Fibroblast of skin of back (primary cell): ENCODE measurements around the gene CHRNB2.

Source experiments
- DNase-seq: peaks from one replicate; pipeline ENCODE4 v3.0.0-alpha.2; 2013

CHRNB2 gene

DNA sequence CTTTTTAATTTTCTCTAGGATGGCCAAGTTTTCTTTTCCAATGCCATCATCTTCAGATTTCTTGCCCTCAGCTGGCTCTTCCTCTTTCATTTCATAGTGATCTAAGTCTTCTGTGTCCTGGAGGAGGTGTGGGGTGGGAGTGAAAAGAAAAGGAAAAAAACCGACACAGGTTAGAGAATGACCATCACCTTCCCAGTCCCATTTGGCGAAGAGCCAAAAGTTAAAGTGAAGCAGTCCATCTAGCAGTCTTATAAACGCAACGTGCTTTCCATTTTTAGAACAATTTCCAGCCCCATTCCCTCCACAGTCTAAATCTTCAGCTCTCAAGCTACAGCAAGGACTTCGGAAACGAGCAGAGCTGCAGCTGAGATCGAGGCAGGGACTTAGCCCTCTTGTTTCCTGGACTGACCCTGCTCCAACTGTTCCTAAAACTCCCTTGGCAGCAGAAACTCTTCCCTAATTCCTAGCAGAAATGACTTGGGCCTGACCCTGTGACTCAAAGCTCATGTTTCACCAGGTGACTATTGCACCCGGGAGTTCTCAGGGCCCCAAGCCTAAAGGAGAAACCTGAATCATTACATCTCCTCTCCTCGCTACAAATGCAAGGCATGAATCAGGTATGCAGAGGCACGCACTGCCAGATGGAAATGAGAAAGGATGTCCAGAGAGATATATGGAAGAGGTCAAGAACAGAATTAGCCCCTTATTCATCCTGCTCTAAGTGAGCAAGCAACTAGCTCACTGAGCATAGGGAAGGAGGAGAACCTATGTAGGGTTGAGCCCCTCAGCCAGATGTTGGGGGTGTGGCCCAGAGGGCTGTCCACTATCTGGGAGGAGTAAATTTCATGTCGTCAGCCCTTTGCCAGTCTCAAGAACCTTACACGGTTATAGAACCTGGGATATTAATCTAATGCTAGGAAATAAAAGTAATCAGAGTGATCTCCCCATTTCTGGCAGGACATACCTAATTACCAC is 14.2 kb upstream of the CHRNB2 start:
- no peak for DNase-seq

DNA sequence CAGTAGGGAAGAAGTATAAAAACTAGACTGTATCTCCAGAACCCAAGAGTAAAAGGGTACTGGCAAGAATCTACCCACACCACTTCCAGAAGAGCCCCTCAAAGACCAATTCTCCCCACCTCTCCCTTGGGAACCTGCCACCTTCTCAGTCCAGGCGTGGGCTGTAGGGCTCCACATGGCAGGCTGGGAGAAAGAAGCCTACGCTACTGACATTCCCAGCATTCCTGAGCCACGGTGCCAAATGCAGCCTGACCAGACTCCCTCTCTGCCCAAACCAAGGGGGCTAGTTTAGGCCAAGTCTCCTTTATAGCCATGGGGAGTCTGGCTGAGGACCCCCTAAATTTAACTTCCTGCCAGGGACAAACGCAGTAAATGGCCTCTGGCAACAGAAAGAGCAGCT is 11.2 kb upstream of the CHRNB2 start:
- peak; percentile 32 for DNase-seq

DNA sequence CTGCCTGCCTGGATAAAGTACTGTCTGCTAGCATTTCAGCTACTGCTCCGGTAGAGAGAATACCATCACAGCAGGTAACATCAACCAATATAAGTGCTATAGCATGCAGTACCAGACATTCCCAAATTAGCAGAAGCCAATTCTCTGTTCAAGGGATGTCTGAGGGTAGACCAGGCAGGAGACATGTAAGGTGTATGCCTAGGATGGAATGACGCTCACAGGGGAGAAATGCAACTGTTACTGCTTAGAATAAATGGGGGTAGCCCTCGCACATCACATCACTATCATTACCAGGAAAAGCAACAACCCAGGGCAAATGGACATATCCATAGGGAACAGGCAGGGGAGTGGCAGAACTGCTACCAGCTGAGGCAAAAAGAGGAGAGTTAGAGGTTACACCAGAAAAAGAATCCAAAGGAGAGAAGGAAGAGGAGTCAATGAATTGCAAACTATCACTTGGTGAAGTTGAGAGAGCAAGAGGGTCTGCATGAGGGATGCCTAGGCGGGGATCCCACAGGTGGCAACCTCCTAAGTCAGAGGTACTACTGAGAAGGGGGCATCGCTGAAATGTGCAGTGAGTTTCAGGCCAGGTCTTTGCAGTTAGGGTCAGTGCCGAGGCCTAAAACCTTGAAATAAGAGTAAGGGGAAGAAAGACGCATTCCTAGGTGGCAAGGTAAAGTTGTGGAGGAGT is 10.2 kb upstream of the CHRNB2 start:
- DNase-seq, result no peak

DNA sequence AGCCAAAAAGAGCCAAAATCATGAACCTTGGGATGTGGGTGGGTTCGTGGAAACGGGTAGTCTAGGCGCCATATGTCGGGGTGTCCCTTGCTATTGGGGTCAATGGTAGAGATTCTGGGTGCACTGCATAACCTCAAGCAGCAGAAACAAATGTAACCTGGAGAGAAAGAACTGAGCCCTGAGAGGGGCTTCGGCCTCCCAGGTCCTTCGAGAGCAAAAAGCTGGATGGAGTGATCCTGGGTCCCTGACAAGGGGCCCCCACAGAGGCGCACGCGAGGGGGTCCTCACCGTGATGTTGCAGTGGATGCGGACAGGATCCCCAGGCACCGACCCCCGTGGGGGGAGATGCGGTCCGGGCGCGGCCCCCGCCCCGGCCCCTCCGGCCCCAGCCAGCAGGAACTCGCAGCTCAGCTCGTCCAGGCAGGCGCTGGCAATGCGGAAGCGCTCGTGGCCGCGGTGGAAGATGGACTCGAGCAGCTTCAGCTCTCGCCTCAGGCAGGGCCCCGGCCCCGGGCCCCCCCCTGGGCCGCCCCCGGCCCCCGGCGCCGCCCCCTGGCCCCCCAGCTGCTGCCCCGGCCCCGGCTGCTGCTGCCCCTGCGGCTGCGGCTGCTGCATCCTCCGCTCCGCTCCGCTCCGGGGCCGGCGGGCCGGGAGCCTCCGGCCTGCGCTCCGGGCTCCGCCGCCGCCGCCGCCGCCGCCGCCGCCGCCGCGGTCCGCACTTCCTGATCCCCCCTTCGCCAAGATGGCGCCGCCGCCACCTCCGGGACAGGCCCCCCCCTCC is 9.4 kb upstream of the CHRNB2 start, which contains the start of gene UBE2Q1:
Gene UBE2Q1 (minus strand): TSS at position 724 of the 781 bp plus-strand sequence. CDS start 109 bp downstream, at position 615.
- DNase-seq, result peak; percentile 22

DNA sequence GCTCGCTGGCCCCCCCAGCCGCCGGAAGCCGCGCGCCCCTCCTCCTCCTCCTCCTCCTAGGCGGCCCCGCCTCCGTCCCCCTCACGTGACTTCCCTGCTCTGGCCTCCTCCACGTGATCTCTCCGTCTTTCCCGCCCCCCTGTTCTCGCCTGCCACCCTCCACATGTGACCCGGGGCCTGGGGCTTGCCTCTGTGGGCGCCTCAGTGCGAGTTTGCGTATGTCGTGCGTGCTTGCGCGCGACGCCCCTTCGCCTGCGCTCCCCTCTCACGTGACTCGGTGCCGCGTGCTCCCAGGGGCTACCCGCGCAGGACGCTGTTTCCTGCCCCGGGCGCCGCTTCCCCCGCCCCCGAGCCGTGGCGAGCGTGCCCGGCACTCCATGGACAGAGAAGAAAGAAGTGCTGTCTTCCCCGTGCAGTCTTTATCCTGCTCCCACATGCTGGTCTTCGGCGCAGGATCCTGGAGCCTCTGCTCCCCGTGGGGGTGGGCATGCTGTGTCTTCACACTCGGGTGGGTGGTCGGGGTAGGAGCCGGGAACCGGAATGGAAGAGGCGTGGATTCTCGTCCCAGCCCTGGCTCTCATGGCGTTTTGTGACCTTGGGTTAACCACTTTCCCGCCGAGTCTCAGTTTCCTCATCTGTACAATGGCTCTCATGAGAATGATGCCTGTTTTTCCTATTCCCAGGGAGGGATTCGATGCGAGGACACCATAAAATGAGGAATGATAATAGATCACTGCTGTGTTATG is 8.7 kb upstream of the CHRNB2 start:
- peak; percentile 98 for DNase-seq

DNA sequence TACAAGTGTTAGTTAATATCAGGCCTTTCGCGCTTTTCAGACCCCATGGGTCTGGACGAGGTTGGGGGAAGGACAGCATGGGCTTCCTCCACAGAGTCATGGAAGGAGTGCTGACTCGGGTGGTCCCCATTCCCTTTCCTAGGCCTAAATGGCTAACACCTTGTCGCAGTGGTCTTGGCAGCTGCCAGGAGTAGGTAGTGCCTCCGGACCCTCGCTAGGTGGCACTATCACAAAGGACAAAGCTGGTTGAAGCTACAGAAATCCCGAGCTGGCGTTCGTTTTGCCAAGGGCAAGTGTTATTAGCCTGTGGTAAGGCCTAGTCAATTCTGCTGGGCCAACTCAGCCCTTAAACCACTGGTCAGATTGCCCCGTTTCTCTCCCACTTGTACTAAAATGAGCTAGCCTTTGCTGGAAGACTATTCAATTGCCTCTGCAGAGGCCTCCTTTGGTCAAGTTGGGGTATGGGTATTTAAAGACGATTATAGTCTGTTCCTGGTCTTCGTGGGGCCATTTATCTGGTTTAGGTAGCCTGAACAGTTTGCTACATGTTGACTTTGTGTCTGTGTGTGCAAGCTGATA is 8.0 kb upstream of the CHRNB2 start:
- DNase-seq, result peak; percentile 88

DNA sequence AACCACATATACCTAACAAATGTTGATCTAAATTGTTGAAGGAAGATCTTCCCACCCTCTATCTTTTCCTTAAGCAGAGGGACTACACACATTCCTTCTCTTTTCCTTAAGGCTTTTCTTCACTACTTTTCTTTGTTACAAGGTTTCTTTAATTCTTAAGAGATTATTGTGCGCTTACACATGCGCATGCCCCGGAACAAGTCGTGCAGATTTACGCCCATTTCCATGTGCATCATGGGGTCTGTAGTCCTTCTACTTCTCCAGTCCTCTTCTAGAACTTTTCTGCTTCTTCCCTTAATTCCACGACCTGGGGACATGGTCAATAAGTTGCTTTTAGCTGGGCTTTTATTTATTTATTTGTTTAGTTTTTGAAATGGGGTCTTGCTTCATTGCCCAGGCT is 1.7 kb upstream of the CHRNB2 start:
- no peak for DNase-seq

DNA sequence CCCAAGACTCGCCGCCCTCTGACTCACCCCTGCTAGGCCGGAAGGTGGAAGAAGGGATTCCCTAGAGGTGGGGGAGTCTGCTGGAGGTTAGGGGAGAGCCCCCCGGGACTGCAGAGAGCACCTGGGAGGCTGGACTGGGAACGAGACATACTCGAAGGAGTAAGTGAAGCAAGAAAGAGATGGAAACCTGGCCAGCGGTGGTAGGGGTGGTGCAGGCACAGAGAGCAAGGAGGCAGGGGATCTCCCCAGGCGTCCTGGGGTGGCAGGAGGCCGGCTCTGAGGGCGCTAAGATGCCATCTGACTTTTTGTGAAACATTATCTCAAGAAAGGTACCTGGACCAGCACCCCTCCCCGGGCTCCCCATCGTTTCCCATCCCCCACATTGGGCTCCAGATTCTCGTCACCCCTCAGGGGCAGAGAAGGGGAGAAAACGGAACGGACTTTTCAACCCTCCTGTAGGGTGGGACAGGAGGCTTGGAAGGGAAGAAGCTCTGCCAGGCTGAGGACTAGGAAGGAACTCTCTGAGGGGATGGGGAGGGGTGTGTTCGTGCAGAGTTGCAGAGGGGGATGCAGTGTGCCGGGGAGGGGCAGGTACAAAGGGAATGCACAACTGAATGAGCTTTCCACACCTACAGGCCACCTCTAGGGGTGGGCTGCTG is 708 bp downstream of the CHRNB2 start:
- DNase-seq, result no peak

DNA sequence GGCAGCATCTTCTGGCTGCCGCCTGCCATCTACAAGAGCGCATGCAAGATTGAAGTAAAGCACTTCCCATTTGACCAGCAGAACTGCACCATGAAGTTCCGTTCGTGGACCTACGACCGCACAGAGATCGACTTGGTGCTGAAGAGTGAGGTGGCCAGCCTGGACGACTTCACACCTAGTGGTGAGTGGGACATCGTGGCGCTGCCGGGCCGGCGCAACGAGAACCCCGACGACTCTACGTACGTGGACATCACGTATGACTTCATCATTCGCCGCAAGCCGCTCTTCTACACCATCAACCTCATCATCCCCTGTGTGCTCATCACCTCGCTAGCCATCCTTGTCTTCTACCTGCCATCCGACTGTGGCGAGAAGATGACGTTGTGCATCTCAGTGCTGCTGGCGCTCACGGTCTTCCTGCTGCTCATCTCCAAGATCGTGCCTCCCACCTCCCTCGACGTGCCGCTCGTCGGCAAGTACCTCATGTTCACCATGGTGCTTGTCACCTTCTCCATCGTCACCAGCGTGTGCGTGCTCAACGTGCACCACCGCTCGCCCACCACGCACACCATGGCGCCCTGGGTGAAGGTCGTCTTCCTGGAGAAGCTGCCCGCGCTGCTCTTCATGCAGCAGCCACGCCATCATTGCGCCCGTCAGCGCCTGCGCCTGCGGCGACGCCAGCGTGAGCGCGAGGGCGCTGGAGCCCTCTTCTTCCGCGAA is 3.8 kb downstream of the CHRNB2 start:
- DNase-seq, result no peak

DNA sequence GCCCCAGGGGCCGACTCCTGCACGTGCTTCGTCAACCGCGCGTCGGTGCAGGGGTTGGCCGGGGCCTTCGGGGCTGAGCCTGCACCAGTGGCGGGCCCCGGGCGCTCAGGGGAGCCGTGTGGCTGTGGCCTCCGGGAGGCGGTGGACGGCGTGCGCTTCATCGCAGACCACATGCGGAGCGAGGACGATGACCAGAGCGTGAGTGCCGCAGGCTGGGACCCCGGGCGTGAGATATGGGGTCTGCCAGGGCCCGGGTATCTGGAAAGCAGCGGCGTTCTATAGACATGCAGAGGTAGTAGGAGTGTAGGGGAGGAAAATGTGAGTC is 4.3 kb downstream of the CHRNB2 start:
- DNase-seq, result no peak

DNA sequence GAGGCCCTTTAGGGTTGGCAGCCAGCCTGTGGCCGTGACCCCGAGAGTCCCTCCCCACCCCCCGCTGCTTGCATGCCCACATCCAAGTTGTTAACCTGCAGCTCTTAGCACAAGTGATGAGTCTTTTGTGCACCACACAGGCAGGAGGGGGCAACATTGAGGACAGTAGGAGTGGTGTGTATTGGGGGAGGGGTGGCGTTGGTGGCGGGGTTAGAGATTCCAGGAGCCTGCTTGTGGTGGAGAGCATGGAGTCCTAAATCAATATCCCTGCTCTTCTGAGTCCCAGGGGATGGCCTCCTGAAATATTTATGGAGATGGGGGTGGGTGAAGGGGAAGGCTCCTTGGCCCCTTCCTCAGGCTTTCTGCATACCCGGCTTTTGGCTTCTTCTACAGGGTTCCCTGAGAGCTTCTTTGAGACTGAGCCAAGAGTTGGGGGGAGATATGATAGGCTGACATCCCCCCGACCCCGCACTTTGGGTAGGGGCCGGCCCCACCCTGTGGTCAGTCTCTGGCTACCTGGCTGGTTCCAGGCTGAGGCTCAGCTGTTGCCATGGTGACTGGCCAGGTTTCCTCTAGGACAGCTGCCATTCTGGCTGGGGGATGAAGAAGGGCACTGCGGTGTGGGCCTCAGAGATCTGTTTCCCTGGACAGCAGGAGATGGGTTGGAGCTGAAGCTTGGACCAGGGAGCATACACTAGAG is 5.0 kb downstream of the CHRNB2 start:
- no peak for DNase-seq

DNA sequence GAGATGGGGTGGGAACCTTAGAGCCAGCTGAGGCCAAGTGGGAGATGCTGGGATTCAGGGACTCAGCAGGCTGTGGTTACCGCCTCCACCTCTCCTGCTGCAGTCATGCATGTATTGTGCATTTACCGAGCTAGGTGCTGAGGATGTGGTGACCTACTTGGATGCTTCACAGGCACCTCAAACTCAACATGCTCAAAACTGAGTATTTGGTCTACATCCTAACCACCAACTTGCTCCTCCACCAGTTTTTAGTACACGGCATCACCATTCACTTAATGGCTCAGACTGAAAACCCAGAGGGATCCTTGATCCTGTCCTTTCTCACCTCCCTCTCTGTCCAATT is 5.6 kb downstream of the CHRNB2 start:
- DNase-seq, result no peak

DNA sequence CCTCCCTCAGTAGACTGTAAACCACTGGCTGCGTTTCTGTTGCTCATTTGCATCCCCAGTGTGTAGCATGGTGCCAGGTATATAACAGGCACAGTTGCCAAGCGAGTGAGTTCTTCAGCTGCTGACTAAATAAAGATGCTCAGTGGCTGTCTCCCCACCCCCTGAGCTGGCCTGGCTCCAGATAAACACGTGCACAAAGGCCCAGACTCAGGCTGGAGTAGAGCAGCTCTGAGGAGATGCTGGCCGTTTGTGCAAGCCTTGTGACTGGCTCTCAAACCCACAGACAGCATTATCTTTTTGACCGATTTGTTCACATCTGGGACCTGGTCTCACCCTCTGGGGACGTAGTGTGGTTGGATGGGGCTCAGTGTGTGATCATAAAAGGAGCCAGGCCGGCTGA is 7.1 kb downstream of the CHRNB2 start:
- peak; percentile 13 for DNase-seq

DNA sequence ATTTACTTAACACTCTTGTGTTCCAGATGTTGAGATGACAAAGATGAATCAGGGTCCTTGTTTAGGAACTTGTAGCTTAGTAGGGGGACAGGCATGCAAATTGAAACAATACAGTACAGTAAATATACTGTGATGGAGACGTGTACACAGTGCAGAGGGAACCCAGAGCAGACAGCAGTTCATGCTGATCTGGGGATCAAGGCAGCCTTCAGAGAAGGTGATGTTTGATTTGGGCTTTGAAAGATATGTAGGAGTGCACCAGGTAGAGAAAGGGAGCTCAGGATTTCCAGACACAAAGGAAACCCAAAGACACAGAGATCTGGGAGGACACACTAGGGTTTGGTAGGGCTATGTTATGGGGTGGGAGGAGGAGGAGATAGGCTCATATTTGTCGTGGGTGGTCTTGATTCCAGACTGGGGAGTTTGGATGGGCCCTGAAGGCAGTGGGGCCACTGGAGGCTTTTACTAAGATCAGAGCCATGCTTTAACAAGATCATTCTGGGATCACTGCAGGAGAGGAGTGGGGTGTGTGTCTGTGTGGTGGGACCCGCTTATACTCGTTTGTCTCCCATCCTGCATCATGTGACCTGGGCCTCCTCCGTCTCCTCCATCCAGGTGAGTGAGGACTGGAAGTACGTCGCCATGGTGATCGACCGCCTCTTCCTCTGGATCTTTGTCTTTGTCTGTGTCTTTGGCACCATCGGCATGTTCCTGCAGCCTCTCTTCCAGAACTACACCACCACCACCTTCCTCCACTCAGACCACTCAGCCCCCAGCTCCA is 7.8 kb downstream of the CHRNB2 start:
- DNase-seq, result no peak

DNA sequence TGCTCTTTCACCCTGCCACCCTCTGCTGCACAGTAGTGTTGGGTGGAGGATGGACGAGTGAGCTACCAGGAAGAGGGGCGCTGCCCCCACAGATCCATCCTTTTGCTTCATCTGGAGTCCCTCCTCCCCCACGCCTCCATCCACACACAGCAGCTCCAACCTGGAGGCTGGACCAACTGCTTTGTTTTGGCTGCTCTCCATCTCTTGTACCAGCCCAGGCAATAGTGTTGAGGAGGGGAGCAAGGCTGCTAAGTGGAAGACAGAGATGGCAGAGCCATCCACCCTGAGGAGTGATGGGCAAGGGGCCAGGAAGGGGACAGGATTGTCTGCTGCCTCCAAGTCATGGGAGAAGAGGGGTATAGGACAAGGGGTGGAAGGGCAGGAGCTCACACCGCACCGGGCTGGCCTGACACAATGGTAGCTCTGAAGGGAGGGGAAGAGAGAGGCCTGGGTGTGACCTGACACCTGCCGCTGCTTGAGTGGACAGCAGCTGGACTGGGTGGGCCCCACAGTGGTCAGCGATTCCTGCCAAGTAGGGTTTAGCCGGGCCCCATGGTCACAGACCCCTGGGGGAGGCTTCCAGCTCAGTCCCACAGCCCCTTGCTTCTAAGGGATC is 8.5 kb downstream of the CHRNB2 start:
- DNase-seq, result no peak

DNA sequence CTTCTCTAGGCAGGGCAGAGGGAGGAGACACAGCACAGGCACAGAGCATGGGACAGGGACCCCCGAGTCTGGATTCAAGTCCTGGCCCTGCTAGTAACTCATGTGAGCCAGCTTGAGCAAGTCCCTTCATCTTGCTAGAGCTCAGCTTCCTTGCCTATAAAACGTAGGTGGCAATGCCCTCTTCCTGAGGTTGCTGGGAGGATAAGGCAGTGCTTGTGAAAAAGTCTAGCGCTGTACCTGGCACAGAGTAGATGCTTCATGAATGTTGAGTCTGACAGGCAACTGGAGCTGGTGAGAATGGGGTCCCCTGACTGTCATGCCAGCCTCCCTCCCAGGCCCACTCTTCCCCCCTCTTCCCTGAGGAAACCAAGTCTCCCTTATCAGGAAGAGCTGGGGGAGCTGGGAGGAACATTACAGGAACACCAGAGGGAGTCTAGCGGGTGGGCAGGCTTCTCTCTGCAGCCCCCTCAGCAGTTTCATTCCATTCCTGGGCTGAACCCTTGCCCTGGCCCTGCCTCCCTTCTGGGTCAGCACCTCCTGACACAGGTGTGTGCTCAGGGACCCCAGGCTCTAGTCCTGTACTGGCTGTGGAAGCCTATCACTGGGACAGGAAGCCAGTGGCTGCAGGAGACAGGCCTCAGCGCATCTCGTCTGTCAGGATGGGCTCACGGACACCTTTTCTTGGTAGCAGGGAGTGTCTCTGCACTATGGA is 9.9 kb downstream of the CHRNB2 start:
- DNase-seq, result no peak

DNA sequence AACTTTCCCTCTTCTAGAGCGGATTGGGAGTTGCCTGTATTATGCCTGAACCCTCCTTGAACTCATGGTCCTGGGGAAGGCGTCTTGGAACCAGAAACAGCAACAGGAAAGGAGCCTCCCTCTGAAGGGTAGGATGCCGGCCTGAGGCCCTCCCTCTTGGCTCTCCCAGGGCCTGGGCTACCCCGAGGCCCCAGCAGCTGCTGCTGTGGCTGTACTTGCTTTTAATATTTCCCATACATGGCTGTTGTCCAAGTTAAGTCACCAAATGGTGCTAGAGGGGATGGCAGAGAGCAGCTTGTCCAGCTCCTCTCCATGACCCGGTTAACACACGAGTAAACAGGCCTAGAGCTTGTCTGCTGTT is 10.5 kb downstream of the CHRNB2 start:
- DNase-seq, result no peak

DNA sequence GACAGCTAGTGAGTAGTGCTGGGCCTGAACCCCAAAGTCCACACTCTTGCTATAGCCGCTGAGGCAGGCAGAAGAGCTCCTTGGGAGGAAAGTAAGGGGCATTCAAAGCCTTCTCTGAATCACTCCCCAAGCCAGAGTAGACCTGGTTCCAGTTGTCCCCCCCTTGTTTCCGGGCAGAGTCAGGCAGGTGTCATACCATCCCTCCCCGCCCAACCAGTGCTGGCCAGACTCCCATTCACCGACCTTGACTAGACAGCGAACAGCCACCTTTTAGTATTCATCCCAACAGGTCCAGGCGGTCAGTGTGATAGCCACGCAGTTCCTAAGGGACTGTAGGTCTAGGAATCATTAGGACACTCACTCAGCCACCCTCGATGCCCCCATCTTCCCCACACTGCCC is 11.8 kb downstream of the CHRNB2 start:
- no peak for DNase-seq
